Measurements from ENCODE around the gene SMIM7.
"Not testable (repeated sequence)": the region's sequence is repeated elsewhere in the genome, so short reads cannot be mapped to it uniquely, and the experiment has no call there.

The SMIM7 gene

GRCh38 chr19:16659832-16660708 is at the start of gene SMIM7:
Gene SMIM7, minus strand, starts transcription at chr19:16660144. Its CDS starts 34 bp downstream, at chr19:16660110.
- DNase-seq: peak; percentile 99

- DNase-seq: no peak
Observed at GRCh38 chr19:16703677-16704076, 43.7 kb upstream of the SMIM7 start.

DNA sequence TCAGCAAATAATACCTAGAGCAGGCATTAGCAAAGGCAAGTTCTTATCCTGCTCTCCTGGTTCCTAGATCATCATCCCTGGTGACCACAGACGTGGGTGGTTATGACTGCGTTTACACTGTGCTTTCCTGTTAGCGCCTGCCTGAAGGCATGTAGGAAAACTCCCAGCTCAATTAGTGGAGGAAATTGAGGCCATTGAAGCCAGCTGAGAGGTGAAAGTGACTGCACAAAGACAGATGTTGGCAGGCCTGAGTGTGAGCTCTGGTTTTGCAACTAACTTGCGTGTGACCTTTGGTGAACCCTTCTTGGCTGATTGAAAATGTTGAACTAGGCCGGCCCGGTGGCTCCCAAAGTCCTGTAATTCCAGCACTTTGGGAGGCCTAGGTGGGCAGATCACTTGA is 42.2 kb upstream of the SMIM7 start:
- DNase-seq: no peak

- no peak for DNase-seq
Observed at GRCh38 chr19:16698914-16699313, 39.0 kb upstream of the SMIM7 start.

- no peak for DNase-seq
Observed at GRCh38 chr19:16688084-16688483, 28.1 kb upstream of the SMIM7 start.

GRCh38 chr19:16684216-16684615 is 24.3 kb upstream of the SMIM7 start:
- DNase-seq: no peak

DNA sequence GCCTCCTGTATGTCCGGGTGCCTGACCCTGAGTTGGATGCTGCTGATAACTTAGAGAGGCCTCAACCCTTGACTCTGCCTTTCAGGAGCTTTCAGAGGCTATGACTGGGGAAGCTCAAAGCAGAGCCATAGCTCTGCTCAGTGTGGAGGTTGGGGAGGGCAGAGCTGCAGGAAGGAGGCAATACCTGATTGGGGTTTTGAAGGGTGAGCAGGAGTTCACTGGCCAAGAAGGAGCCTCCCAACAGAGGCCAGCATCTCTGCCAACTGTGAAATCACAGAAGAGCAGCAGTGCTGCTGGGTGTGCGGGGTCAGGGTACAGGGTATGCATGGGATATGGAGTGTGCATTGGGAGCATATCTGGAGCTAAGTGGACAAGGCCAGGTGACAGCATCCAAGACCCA is 22.6 kb upstream of the SMIM7 start:
- no peak for DNase-seq

- no peak for DNase-seq
Observed at GRCh38 chr19:16679811-16680210, 19.9 kb upstream of the SMIM7 start.

DNA sequence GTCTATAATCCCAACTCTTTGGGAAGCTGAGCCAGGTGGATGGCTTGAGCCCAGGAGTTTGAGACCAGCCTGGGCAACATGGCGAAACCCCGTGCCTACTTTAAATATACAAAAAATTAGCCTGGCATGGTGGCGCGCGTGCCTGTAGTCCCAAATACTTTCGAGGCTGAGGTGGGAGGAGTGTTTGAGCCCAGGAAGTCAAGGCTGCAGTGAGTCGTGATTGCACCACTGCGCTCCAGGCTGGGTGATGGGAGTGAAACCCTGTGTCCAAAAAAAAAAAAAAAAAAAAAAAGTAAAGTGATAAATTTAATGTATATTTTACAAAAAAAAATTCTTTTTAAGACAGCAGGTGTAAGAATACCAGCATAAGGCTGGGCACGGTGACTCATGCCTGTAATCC is 18.6 kb upstream of the SMIM7 start:
- DNase-seq: no peak

DNA sequence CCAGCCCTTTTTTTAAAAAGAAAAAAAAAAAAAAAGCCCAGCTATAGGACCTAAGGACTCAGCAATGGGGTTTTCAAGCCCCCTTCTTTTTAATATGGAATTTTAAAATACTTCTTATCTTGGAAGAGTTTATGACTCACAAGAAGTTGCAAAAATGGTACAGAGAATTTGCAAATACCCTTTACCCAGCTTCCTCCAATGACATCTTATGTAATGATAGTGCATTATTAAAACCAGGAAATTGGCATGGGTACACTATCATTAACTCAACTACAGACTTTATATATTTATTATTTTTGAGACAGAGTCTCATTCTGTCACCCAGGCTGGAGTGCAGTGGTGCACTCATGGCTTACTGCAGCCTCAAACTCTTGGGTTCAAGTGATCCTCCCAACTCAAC is 17.1 kb upstream of the SMIM7 start:
- no peak for DNase-seq

GRCh38 chr19:16676101-16676798 is 16.3 kb upstream of the SMIM7 start:
- DNase-seq: no peak

DNA sequence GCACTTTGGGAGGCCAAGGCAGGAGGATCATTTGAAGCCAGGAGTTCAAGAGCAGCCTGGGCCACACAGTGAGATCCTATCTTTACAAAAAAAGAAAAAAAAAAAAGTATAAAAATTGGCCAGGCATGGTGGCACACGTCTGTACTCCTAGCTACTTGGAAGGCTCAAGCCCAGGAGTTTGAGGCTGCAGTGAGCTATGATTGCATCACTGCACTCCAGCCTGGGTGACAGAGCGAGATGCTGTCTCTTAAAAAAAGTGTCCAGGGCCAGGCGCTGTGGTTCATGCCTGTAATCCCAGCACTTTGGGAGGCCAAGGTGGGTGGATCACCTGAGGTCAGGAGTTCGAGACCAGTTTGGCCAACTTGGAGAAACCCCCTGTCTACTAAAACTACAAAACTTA is 13.9 kb upstream of the SMIM7 start:
- DNase-seq: not testable (repeated sequence)

DNA sequence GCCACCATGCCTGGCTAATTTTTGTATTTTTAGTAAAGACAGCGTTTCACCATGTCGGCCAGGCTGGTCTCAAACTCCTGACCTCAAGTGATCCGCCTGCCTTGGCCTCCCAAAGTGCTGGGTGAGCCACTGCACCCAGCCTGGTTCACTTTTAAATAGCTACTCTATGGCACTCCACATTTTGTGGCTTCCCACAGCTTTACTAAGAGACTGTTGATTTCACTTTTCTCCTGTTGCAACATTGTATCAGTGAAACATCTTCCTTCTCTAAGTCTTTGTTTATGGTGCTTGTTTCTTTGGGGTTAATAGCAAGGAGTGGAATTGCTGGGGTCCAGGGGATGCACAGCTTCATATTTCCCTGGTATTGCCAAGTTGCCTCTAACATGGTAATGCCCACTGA is 13.3 kb upstream of the SMIM7 start:
- no peak for DNase-seq

GRCh38 chr19:16671652-16672274 is 11.8 kb upstream of the SMIM7 start:
- no peak for DNase-seq

GRCh38 chr19:16670291-16670690 is 10.3 kb upstream of the SMIM7 start:
- no peak for DNase-seq

- not testable (repeated sequence) for DNase-seq
Observed at GRCh38 chr19:16668702-16669101, 8.8 kb upstream of the SMIM7 start.

- no peak for DNase-seq
Observed at GRCh38 chr19:16668176-16668575, 8.2 kb upstream of the SMIM7 start.

GRCh38 chr19:16661480-16662034 is 1.6 kb upstream of the SMIM7 start:
- DNase-seq: peak; percentile 23 to 44

- peak; percentile 62 to 66 for DNase-seq
Observed at GRCh38 chr19:16660763-16661479, 977 bp upstream of the SMIM7 start, which contains the start of gene TMEM38A. Gene TMEM38A, plus strand, starts transcription at chr19:16661139. Its CDS starts 79 bp downstream, at chr19:16661218.

- no peak for DNase-seq
Observed at GRCh38 chr19:16659464-16659831, 496 bp downstream of the SMIM7 start.

DNA sequence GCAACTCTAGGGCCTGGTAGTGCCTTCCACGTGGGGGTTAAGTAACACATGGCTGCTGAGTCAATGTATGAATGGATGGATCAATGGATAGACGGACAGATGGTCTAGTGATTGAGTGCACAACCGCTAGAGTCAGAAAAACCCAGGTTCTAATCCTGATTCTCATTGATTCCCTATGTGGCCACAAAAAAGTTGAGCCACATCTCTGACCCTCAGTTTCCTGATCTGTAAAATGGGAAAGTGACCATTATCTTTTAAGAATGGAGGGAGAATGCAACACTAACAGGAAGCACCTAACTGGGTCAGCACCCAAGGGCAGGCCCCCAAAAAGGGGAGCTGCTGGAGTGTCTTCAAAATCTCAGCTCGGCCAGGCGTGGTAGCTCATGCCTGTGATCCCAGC is 2.6 kb downstream of the SMIM7 start:
- no peak for DNase-seq

GRCh38 chr19:16655727-16656126 is 4.2 kb downstream of the SMIM7 start:
- no peak for DNase-seq

DNA sequence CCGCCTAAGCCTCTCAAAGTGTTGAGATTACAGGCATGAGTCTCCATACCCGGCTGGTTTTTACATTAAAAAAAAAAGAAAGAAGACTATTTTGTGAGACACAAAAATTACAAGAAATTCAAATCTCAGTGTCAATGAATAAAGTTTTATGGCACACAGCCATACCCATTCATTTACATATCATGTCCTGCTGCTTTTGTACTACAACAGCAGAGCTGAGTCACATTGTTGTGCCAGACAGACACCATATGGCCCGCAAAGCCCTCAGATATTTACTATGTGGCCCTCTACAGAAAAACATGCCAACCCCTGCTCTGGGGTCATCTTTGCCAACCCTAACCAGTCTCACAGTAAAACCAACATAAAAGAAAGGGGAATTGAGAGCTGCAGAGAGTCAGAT is 5.3 kb downstream of the SMIM7 start:
- no peak for DNase-seq

All from SHP77 (cell line).